Measurements from ENCODE around the gene ARID5A.

The ARID5A gene

DNA sequence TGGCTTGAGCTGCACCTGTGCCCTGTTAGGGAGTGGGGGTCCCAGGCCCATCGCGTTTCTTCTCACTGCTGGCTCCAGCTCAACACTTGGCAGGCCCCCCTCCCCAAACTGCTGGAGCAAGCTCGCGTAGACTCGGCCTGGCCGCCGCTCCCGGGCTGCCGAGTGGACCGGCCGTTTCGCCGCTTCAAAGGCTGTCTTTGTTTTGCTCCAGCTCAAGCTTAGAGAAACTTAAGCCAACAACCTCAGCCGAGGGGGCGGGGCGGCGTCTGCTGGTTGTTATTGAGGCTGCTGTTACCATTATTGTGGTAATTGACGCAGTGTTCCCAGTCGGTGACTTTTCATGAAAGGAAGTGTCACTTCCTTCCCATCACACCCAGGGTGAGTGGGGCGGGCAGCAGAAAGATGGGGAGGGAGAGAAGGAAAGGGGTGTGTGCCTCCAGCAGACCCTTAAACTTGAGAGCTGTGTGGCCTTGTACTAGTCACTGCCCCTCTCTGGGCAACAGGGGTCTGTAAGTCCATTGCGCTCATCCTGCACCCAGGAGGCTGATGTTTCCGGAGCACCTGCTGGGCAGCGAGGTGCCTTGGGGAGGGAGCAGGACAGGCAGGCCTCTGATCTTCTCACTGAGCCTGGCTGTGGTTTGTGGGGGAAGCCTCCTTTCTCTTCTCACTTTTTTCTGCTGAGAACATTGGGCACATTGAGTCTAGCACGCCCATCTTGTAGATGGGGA lies 2.1 kb downstream of the ARID5A start:
- in situ Hi-C loops (cut with HindIII; ENCODE audit: low sequenced_read_pairs), result no loop called here

GRCh38 chr2:96539215-96539920 lies 2.8 kb downstream of the ARID5A start:
- in situ Hi-C loops (cut with HindIII; ENCODE audit: low sequenced_read_pairs), result no loop called here

DNA sequence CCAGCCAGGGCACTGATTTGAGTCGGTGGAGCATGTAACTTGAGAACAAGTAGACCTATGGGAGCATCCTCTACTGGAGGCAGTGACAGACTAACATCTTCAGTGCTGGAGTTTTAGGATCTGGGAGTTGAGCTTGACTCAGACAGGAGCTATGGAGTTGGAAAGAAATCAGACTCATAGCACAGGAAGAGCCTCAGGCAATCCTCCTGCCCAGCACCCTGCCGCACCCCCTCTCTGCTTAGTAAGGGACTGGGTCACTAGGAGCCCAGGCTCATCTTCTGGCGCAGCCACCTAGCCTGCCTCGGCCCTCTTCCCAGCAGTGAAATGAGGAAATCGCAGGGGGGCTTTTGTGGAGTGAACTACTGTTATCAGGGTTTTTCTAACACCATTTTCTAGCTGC lies 3.6 kb downstream of the ARID5A start:
- in situ Hi-C loops (cut with HindIII; ENCODE audit: low sequenced_read_pairs), result no loop called here

- in situ Hi-C loops (cut with HindIII; ENCODE audit: low sequenced_read_pairs), result no loop called here
These were observed 5.0 kb downstream of the ARID5A start for GRCh38 chr2:96541398-96542152.

DNA sequence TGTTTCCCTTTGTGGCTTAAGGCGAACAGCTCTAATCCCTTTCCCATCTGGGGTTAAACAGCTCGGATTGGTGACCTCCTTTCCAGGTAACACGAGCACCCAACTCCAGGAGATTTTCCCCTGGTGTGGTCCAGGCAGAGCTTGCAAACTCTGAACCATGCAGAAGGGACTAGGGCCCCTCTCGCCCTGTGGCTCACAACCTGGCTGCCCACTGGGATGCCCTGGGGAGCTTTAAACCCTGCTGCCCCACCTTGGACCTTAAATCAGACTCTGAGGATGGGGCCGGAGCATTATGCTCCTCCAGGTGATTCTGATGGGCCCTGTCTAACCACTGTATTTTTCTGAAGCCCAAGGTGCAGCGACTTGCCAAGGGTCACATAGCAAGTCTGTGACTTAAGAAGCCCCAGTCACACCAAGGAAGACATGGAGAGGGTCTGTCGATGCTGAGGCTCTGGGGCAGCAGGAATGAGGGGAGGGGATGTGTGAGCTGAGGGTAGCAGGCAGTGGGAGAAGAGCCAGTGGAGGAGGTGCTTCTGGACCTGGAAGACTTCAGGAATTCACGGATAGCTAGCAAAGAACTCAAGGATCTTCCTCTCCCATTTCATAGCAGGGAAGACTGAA lies 5.9 kb downstream of the ARID5A start:
- in situ Hi-C loops (cut with HindIII; ENCODE audit: low sequenced_read_pairs), result no loop called here

- in situ Hi-C loops (cut with HindIII; ENCODE audit: low sequenced_read_pairs), result no loop called here
These were observed 9.8 kb downstream of the ARID5A start for GRCh38 chr2:96546321-96546720.

- in situ Hi-C loops (cut with HindIII; ENCODE audit: low sequenced_read_pairs), result no loop called here
These were observed 10.2 kb downstream of the ARID5A start for GRCh38 chr2:96546797-96547196.

- in situ Hi-C loops (cut with HindIII; ENCODE audit: low sequenced_read_pairs), result no loop called here
These were observed 10.7 kb downstream of the ARID5A start for GRCh38 chr2:96547203-96547641.

GRCh38 chr2:96547731-96548171 lies 11.2 kb downstream of the ARID5A start:
- in situ Hi-C loops (cut with HindIII; ENCODE audit: low sequenced_read_pairs), result no loop called here

DNA sequence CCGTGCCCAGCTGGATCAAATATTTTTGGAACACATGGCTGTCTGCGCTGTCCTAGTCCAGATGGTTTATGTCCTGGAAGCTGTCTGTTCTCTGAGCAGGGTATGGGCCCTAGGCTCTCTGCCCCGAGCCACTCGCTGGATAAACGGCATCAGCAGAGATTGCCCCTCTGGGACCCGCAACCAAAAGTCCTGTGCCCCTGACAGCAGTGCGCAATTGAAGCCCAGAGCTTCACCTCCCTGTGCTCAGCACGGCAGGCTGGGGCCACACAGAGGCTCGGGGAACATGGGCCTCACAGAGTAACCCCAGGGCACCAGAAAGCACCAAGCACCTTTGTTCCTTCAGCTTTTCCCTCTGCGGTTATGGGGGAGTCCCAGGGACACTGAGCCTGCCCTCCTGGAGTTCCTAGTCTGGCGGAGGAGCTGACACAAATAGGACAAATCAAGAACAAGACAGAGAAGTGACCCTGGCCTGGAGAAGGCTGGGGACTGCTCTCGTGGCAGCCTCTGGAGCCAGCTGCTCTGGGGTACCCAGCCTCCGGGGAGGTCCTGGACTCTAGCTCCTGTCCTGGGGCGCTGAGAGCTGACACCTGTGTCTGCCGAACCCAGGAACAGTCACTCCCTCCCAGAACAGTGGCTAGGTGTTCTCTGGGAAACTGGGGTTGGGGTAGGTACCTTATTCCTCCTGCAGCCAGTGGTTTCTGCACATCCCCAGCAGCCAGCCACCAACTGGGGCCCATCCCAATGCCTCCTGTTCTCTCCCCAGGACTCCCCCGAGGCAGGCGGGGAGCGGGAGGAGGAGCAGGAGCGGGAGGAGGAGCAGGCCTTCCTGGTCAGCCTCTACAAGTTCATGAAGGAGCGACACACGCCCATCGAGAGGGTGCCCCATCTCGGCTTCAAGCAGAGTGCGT lies 12.3 kb downstream of the ARID5A start:
- in situ Hi-C loops (cut with HindIII; ENCODE audit: low sequenced_read_pairs), result no loop called here

DNA sequence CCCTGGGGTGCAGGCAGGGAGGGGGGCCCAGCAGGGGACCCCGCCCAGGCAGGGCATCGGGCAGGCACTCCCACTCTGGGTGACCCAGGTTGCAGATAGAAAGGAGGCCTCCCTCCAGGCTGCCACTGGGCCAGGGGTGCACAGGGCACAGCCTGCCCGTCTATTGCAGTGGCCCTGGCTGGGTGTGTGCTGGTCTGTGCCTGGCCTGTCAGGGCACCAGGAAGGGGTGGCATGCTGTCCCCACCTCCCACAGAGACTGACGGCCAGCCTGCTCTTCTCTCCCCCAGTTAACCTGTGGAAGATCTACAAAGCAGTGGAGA lies 12.9 kb downstream of the ARID5A start:
- in situ Hi-C loops (cut with HindIII; ENCODE audit: low sequenced_read_pairs), result no loop called here

DNA sequence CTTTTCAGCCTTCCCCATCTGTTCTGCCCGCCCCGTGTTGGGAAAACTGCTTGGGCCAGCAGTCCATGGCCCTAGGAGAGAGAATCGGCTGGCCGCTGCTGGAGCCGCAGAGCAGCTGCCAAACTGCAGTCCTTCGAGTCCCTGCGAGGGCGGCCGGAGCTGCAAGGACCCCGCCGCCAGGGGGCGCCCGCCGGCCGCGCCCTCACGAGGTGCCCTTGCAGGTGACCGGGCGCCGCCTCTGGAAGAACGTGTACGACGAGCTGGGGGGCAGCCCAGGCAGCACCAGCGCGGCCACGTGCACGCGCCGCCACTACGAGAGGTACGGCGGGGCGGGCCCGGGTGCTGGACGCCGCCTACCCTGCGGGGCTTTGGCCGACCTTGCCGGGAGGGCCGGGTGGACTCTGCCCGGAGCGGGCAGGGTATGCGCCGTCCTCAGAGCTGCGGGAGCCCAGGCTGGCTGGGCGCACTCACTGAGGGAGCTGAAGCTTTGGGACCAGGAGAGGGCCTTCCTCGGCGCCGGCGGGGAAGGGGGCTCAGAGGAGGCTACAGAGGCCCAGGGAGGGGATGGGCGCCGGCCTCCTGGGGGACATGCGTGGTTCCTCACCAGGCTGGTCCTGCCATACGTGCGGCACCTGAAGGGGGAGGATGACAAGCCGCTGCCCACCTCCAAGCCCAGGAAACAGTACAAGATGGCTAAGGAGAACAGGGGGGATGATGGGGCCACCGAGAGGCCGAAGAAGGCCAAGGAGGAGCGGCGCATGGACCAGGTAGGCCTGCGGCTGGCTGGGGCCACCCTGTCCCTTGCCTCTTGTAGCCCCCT lies 13.6 kb downstream of the ARID5A start:
- in situ Hi-C loops (cut with HindIII; ENCODE audit: low sequenced_read_pairs), result no loop called here

- in situ Hi-C loops (cut with HindIII; ENCODE audit: low sequenced_read_pairs), result no loop called here
These were observed 14.4 kb downstream of the ARID5A start for GRCh38 chr2:96550787-96551604.

DNA sequence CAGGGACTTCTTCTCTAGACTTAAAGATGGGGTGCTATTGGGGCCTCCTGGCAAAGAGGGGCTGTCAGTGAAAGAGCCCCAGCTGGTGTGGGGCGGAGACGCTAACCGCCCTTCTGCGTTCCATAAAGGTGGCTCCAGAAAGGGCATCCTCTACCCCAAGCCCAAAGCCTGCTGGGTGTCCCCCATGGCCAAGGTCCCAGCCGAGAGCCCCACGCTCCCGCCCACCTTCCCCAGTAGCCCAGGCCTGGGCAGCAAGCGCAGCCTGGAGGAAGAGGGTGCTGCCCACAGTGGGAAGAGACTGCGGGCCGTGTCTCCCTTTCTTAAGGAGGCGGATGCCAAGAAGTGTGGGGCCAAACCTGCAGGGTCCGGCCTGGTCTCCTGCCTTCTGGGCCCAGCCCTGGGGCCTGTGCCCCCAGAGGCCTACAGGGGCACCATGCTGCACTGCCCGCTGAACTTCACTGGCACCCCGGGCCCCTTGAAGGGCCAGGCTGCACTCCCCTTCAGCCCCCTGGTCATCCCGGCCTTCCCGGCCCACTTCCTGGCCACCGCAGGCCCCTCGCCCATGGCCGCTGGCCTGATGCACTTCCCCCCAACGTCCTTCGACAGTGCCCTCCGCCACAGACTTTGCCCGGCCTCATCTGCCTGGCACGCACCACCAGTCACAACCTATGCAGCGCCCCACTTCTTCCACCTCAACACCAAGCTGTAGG lies 15.2 kb downstream of the ARID5A start:
- in situ Hi-C loops (cut with HindIII; ENCODE audit: low sequenced_read_pairs), result no loop called here

DNA sequence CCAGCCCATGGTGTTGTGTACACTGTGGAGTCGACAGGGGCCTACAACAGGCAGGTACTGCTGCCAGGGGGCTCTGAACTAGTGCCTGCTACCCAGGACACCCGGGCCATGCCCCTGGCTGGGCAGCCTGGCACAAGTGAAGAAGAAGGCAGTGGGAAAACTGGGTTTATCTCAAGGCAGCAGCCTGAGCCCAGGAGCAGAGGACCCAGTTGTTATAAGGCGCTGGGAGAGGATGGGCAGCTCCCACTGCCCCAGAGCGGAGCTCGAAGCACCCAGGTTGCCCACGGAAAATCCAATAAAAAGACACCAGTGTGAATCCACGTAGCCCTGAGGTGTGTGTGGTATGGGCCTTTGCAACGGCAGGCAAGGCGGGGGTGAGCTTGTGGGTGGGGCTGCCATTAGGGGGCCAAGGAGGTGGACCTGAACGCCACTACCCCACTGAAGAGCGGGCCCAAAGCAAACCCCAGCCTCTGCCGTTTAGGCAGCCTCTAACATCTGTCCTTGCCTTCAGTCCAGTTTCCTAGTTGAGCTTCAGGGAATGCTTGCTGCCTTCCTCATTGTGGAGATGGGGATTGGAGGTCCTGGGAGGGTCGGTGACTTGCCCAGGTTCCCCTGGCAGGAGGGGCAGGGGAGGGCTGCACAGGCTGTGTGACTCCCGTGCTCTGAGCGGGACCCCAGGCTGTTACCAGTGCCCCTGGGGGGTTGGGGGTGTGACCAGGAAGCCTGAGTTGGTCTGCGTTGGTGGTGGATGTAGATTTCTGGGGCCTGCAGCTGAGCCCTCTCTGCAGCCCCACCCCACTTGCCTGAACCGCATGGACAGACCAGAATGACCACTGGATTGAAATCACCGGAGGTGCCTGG lies 16.0 kb downstream of the ARID5A start:
- in situ Hi-C loops (cut with HindIII; ENCODE audit: low sequenced_read_pairs), result no loop called here

- in situ Hi-C loops (cut with HindIII; ENCODE audit: low sequenced_read_pairs), result no loop called here
These were observed 16.8 kb downstream of the ARID5A start for GRCh38 chr2:96553176-96553956.
